Central memory CD4-positive, alpha-beta T cell (primary cell): ENCODE data around the gene EIF4E3.

ENCODE experiments used
- DNase-seq: peaks from one replicate; pipeline ENCODE4 v3.0.0; 2022

Gene EIF4E3

GRCh38 chr3:71723452-71724170, 1.6 kb downstream of the EIF4E3 start:
- DNase-seq, result peak; percentile 69

- DNase-seq, result no peak
These were observed 2.5 kb downstream of the EIF4E3 start for GRCh38 chr3:71722693-71723092.

GRCh38 chr3:71721651-71722157, 3.5 kb downstream of the EIF4E3 start:
- DNase-seq, result peak; percentile 51

- no peak for DNase-seq
These were observed 4.2 kb downstream of the EIF4E3 start for GRCh38 chr3:71721002-71721401.

GRCh38 chr3:71718072-71718471, 7.1 kb downstream of the EIF4E3 start:
- DNase-seq, result peak; percentile 42

GRCh38 chr3:71714595-71714994, 10.6 kb downstream of the EIF4E3 start:
- DNase-seq, result no peak

- no peak for DNase-seq
These were observed 12.2 kb downstream of the EIF4E3 start for GRCh38 chr3:71713041-71713440.

GRCh38 chr3:71710906-71711494, 14.2 kb downstream of the EIF4E3 start:
- DNase-seq, result peak; percentile 42

- peak; percentile 19 for DNase-seq
These were observed 15.2 kb downstream of the EIF4E3 start for GRCh38 chr3:71709908-71710511.

- no peak for DNase-seq
These were observed 16.6 kb downstream of the EIF4E3 start for GRCh38 chr3:71708476-71709105.

GRCh38 chr3:71707595-71707994, 17.6 kb downstream of the EIF4E3 start:
- no peak for DNase-seq

- DNase-seq, result no peak
These were observed 19.5 kb downstream of the EIF4E3 start for GRCh38 chr3:71705681-71706080.

- DNase-seq, result no peak
These were observed 20.3 kb downstream of the EIF4E3 start for GRCh38 chr3:71704915-71705314.

GRCh38 chr3:71703797-71704196, 21.4 kb downstream of the EIF4E3 start:
- DNase-seq, result no peak

GRCh38 chr3:71702131-71703024, 22.8 kb downstream of the EIF4E3 start:
- peak; percentile 62 for DNase-seq

- no peak for DNase-seq
These were observed 23.9 kb downstream of the EIF4E3 start for GRCh38 chr3:71701251-71701762.

GRCh38 chr3:71695000-71695482, 30.2 kb downstream of the EIF4E3 start:
- no peak for DNase-seq

- DNase-seq, result no peak
These were observed 30.7 kb downstream of the EIF4E3 start for GRCh38 chr3:71694358-71694999.

GRCh38 chr3:71693641-71694040, 31.6 kb downstream of the EIF4E3 start:
- DNase-seq, result no peak

- DNase-seq, result no peak
These were observed 33.1 kb downstream of the EIF4E3 start for GRCh38 chr3:71692139-71692538.

GRCh38 chr3:71690341-71690841, 34.8 kb downstream of the EIF4E3 start:
- DNase-seq, result no peak
